Amniotic stem cell (primary cell): ENCODE results near the gene EML4.
"Not testable (repeated sequence)": the region's sequence is repeated elsewhere in the genome, so short reads cannot be mapped to it uniquely, and the experiment has no call there.

Experiments
- DNase-seq: peaks from one replicate; lab custom pipeline; 2025; lab: John Stamatoyannopoulos, UW

The EML4 gene

GRCh38 chr2:42172566-42172965 lies 3.4 kb downstream of the EML4 start:
- no peak for DNase-seq

- DNase-seq: not testable (repeated sequence)
These were observed 4.3 kb downstream of the EML4 start for GRCh38 chr2:42173467-42173866.

- no peak for DNase-seq
These were observed 8.0 kb downstream of the EML4 start for GRCh38 chr2:42176992-42177738.

GRCh38 chr2:42178335-42178734 lies 9.2 kb downstream of the EML4 start:
- no peak for DNase-seq

- DNase-seq: no peak
These were observed 11.1 kb downstream of the EML4 start for GRCh38 chr2:42180300-42180699.

- DNase-seq: no peak
These were observed 13.6 kb downstream of the EML4 start for GRCh38 chr2:42182654-42183308.

- DNase-seq: no peak
These were observed 14.6 kb downstream of the EML4 start for GRCh38 chr2:42183775-42184174.

GRCh38 chr2:42184346-42184745 lies 15.2 kb downstream of the EML4 start:
- no peak for DNase-seq

GRCh38 chr2:42185220-42185921 lies 16.2 kb downstream of the EML4 start:
- DNase-seq: no peak

GRCh38 chr2:42186366-42186765 lies 17.2 kb downstream of the EML4 start:
- DNase-seq: no peak

- DNase-seq: no peak
These were observed 17.9 kb downstream of the EML4 start for GRCh38 chr2:42186945-42187632.

- DNase-seq: no peak
These were observed 18.7 kb downstream of the EML4 start for GRCh38 chr2:42187886-42188285.

GRCh38 chr2:42189235-42189566 lies 20.0 kb downstream of the EML4 start:
- no peak for DNase-seq

GRCh38 chr2:42190191-42190590 lies 21.0 kb downstream of the EML4 start:
- no peak for DNase-seq

GRCh38 chr2:42191285-42192009 lies 22.3 kb downstream of the EML4 start:
- DNase-seq: no peak

GRCh38 chr2:42192010-42192373 lies 22.8 kb downstream of the EML4 start:
- DNase-seq: no peak

GRCh38 chr2:42192652-42193566 lies 23.8 kb downstream of the EML4 start:
- DNase-seq: no peak

- no peak for DNase-seq
These were observed 24.6 kb downstream of the EML4 start for GRCh38 chr2:42193722-42194187.

GRCh38 chr2:42194428-42194827 lies 25.3 kb downstream of the EML4 start:
- DNase-seq: no peak

- no peak for DNase-seq
These were observed 26.4 kb downstream of the EML4 start for GRCh38 chr2:42195559-42195958.

- DNase-seq: no peak
These were observed 26.9 kb downstream of the EML4 start for GRCh38 chr2:42196070-42196402.
